Skeletal muscle tissue (tissue), 4 donors: ENCODE data around the gene PXDN. TPM values are rescaled to one million over a fixed set of nuclear protein-coding genes. Genes with fewer than 3 reads are reported as not detected.
"Not testable (repeated sequence)": the region's sequence is repeated elsewhere in the genome, so short reads cannot be mapped to it uniquely, and the experiment has no call there.

Experiments used
- H3K27ac ChIP-seq: one replicate; pipeline ENCODE4 v1.7.0; 2013; ENCODE audit warnings: mild to moderate bottlenecking, low read depth, low read length, inconsistent platforms
- H3K27me3 ChIP-seq, 3 donors: one replicate each; pipeline ENCODE4 v1.7.0; 2013; ENCODE audit warnings: low read length in 3 of 3; ENCODE audit not compliant: control insufficient read depth in 3 of 3, insufficient read depth in 3 of 3
- H3K36me3 ChIP-seq, 3 donors: one replicate each; pipeline ENCODE4 v1.7.0; 2013; ENCODE audit warnings: low read length in 3 of 3; ENCODE audit not compliant: control insufficient read depth in 3 of 3, insufficient read depth in 3 of 3
- H3K4me1 ChIP-seq, 3 donors: one replicate each; pipeline ENCODE4 v1.7.0; 2013; ENCODE audit warnings: low read length in 3 of 3, mild to moderate bottlenecking in 3 of 3; ENCODE audit not compliant: control insufficient read depth in 3 of 3, insufficient read depth in 3 of 3
- H3K4me3 ChIP-seq, 3 donors: one replicate each; pipeline ENCODE4 v1.7.0; 2013; ENCODE audit warnings: low read length in 3 of 3
- H3K9ac ChIP-seq, 3 donors: one replicate each; pipeline ENCODE4 v1.7.0; 2013; ENCODE audit warnings: low read length in 3 of 3, mild to moderate bottlenecking in 3 of 3, moderate library complexity in 2 of 3, low read depth in 1 of 3
- H3K9me3 ChIP-seq, 3 donors: one replicate each; pipeline ENCODE4 v1.7.0; 2013; ENCODE audit warnings: low read length in 3 of 3; ENCODE audit not compliant: control insufficient read depth in 3 of 3
- total RNA-seq: library from RNA; depleted of rRNA; stranded (reverse); fragments of >200 nt; gene quantifications from one replicate; pipeline ENCODE4 v1.2.3, GENCODE V29; 2014
- donor health status: Osteomylitis.

Gene PXDN
- total RNA-seq, 1 donor from 2014 or later = 106 TPM

DNA sequence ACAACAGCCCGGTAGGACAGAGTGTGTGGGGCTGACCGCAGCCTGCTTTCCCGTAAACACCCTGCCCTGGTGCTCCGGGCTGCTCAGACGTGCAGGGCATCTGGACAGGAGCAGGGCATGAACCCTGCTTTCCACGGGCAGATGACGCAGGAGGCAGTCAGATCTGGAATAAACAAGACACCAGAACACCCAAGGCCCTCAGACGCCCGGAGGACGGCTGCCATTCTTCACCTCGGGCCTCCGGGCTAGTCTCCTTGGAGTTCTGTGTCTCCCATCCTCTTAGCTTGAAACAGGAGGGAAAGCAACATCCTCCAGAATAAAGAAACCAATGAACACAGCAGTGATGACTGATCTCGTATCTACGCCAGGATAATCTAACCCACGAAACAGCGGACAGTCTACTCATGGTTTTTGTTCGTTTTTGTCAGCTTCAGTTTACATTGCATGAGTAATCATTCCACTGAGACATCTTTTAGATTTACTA, 7.3 kb downstream of the PXDN start:
- peaks cover 0 to 3% (median 2%) of the 10 kb centered on the region in 3 donors for H3K9me3 ChIP-seq
- H3K9ac ChIP-seq = no peak overlapping the region
- no peaks in the 10 kb centered on the region for H3K36me3 ChIP-seq
- H3K27ac ChIP-seq = no peak overlapping the region
- no peak overlapping the region for H3K4me3 ChIP-seq
- peaks cover 4 to 8% (median 6%) of the 10 kb centered on the region in 3 donors for H3K27me3 ChIP-seq
- peaks cover 7 to 24% (median 21%) of the 10 kb centered on the region in 3 donors for H3K4me1 ChIP-seq

DNA sequence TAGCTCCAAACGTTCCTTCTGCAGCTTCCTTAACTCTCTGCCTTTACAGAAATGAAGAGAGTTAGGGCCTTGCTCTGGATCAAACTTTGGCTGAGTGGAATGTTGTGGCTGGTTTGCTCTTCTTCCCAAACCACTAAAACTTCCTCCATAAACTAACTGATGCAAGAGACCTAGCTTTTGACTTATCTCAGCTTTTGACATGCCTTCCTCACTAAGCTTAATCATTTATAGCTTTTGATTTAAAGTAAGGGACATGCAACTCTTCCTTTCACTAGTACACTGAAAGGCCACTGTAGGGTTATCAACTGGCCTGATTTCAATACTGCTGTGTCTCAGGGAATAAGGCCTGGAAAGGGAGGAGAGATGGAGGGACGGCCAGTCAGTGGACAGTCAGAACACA, 8.3 kb downstream of the PXDN start:
- H3K4me1 ChIP-seq = peaks cover 15 to 29% (median 25%) of the 10 kb centered on the region in 3 donors
- H3K36me3 ChIP-seq = no peaks in the 10 kb centered on the region
- peaks cover 0 to 3% (median 2%) of the 10 kb centered on the region in 3 donors for H3K9me3 ChIP-seq
- H3K27me3 ChIP-seq = peaks cover 3 to 13% (median 4%) of the 10 kb centered on the region in 3 donors
- no peak overlapping the region for H3K27ac ChIP-seq
- no peak overlapping the region for H3K9ac ChIP-seq
- H3K4me3 ChIP-seq = no peak overlapping the region

DNA sequence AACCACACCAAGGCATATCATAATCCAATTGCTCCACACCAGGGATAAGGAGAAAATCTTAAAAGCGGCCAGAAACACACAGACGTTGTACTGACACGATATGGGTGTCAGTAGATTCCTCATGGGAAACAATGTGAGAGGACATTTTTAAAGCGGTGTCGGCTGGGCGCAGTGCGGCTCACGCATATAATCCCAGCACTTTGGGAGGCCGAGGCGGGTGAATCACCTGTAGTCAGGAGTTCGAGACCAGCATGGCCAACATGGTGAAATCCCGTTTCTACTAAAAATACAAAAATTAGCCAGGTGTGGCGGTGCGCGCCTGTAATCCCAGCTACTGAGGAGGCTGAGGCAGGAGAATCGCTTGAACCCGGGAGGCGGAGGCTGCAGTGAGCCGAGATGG, 11.0 kb downstream of the PXDN start:
- not testable (repeated sequence) for H3K9ac ChIP-seq, H3K36me3 ChIP-seq, H3K9me3 ChIP-seq, H3K4me3 ChIP-seq, H3K27ac ChIP-seq
- peaks cover 20 to 38% (median 29%) of the 10 kb centered on the region in 3 donors for H3K4me1 ChIP-seq
- peaks cover 3 to 20% (median 5%) of the 10 kb centered on the region in 3 donors for H3K27me3 ChIP-seq

DNA sequence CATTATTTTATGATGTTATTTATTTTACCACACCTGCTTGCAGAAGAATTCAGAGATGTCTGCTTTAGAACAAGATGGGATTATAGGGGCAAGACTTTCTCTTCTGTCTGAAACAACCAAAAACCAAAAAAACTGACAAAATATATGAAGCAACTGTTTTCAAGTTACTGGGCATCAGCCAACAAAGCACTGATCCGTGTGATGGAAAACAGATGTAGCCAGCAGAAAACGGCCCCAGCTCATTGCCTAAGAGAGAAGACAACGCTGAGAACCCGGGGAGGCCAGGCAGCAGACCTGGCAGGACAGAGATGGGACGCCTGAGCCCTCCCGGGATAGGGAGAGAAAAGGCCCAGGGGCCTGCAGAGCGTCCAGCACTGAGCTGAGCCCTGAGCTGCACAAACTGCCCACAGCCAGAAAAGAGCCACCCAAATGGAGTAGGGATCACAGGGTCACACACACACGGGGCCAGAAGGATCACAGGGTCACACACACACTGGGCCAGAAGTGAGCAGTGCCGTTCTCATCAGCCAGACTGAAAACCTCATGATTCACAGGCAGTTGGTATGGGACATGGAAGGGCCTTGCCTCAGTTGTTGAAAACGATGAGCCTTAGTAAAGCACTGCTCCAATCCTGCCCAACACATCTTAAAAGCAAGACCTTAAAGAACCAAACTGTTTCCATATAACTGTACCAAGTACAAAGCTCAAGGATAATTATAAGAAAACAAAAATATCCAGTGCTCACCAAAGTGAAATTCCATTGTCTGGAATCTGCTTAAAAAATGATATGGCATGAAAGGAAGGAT, 12.1 kb downstream of the PXDN start:
- H3K27ac ChIP-seq = peak overlapping the region; percentile 80
- peaks cover 24 to 48% (median 36%) of the 10 kb centered on the region in 3 donors for H3K4me1 ChIP-seq
- H3K27me3 ChIP-seq = peaks cover 9 to 30% (median 9%) of the 10 kb centered on the region in 3 donors
- H3K4me3 ChIP-seq = peak overlapping the region in 2 of 3 donors; percentile 2 to 23
- peak overlapping the region in 2 of 3 donors; percentile 38 to 61 for H3K9ac ChIP-seq
- peaks cover 0 to 3% (median 2%) of the 10 kb centered on the region in 3 donors for H3K9me3 ChIP-seq
- no peaks in the 10 kb centered on the region for H3K36me3 ChIP-seq

GRCh38 chr2:1731447-1731962, 12.8 kb downstream of the PXDN start:
- H3K4me1 ChIP-seq = peaks cover 27 to 42% (median 38%) of the 10 kb centered on the region in 3 donors

GRCh38 chr2:1730015-1730927, 14.0 kb downstream of the PXDN start:
- H3K9me3 ChIP-seq = no peaks in the 10 kb centered on the region
- H3K36me3 ChIP-seq = no peaks in the 10 kb centered on the region
- peaks cover 27 to 42% (median 38%) of the 10 kb centered on the region in 3 donors for H3K4me1 ChIP-seq
- peaks cover 9 to 31% (median 11%) of the 10 kb centered on the region in 3 donors for H3K27me3 ChIP-seq
- no peak overlapping the region for H3K4me3 ChIP-seq
- peak overlapping the region; percentile 80 for H3K27ac ChIP-seq
- H3K9ac ChIP-seq = peak overlapping the region in 2 of 3 donors; percentile 8 to 43

More at GRCh38 chr2:1731447-1731962, 12.8 kb downstream of the PXDN start:
- Histone ChIP-seq H3K27me3 (peaks cover 9 to 31% (median 11%) of the 10 kb centered on the region in 3 donors), H3K9ac (peak overlapping the region in 2 of 3 donors; percentile 16 to 47), H3K9me3 (peaks cover 0 to 3% (median 2%) of the 10 kb centered on the region in 3 donors), H3K36me3 (no peaks in the 10 kb centered on the region), H3K4me3 (peak overlapping the region in 2 of 3 donors; percentile 2 to 33), H3K27ac (peak overlapping the region; percentile 80)

DNA sequence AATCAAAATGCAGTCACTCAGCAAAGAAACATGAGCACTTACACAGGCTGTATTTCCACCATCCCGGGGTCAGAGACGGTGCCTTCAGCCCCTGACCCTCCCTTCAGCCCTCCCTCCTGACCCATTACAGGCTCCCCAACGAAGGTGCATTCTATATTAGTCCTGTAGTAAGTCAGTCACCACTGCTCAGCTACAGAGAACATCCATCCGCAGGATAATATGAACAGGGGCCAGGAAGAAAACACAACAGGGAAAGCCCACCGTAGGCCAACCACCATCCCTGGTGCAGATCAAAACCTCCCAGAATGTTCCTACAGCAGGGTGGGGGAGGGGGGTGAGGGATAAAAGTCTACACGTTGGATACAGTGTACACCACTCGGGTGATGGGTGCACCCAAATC, 15.1 kb downstream of the PXDN start:
- peaks cover 27 to 42% (median 38%) of the 10 kb centered on the region in 3 donors for H3K4me1 ChIP-seq

DNA sequence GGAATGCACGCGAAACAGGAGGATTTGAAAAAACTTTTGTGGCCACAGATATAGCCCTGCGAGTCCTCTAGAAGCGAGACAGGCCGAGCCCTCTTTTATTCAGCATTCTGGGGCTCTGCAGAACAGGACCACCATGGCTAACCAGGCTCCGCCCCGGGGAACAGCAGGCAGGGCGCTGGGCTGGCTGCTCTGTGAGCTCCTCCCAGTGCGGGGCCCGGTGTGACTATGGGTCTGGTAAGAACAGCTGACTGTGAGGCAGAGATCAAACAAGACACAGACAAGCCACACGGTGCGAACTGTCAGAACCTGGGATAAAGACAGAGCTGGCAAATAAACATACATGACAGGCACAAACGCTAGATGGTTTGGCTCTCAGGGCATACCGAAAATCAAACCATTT, 15.5 kb downstream of the PXDN start:
- peaks cover 9 to 31% (median 11%) of the 10 kb centered on the region in 3 donors for H3K27me3 ChIP-seq
- H3K27ac ChIP-seq = no peak overlapping the region
- peak overlapping the region in 1 of 3 donors; percentile 33 for H3K4me3 ChIP-seq
- H3K9me3 ChIP-seq = no peaks in the 10 kb centered on the region
- H3K36me3 ChIP-seq = no peaks in the 10 kb centered on the region
- H3K9ac ChIP-seq = peak overlapping the region in 1 of 3 donors; percentile 28
- H3K4me1 ChIP-seq = peaks cover 27 to 42% (median 38%) of the 10 kb centered on the region in 3 donors

More for the DNA sequence above, 15.1 kb downstream of the PXDN start:
- H3K9me3 ChIP-seq = no peaks in the 10 kb centered on the region
- H3K27ac ChIP-seq = no peak overlapping the region
- no peaks in the 10 kb centered on the region for H3K36me3 ChIP-seq
- peak overlapping the region in 1 of 3 donors; percentile 33 for H3K4me3 ChIP-seq
- no peak overlapping the region for H3K9ac ChIP-seq
- peaks cover 9 to 31% (median 11%) of the 10 kb centered on the region in 3 donors for H3K27me3 ChIP-seq

DNA sequence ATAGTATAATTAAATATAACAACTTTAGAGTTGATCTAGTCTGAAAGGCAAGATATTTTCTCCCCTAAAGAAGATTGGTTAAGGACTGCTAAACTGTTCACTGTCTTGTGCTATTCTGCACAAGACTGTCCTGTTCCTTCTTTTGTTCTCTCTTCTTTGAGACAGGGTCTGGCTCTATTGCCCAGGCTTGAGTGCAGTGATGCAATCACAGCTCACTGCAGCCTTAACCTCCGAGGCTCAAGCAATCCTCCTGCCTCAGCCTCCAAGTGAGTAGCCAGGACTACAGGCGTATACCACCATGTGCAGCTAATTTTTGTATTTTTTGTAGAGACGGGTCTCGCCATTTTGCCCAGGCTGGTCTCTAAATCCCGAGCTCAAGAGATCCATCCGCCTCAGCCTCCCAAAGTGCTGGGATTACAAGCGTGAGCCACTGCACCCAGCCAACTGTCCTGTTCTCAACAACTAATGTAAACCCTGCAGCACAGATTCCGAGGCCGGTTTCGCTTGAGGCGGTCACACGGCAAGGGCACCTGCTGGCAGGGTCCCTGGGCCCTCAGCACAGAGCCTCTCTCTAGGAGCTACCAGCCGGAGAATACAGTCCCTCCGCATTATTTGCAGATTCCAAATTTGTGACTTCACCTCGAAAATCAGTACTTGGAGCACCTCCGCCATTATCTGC, 16.4 kb downstream of the PXDN start:
- Histone ChIP-seq H3K4me3 (peak overlapping the region in 1 of 3 donors; percentile 33), H3K9ac (peak overlapping the region in 2 of 3 donors; percentile 28 to 47), H3K36me3 (no peaks in the 10 kb centered on the region), H3K27me3 (peaks cover 11 to 31% (median 12%) of the 10 kb centered on the region in 3 donors), H3K9me3 (no peaks in the 10 kb centered on the region), H3K4me1 (peaks cover 27 to 42% (median 38%) of the 10 kb centered on the region in 3 donors), H3K27ac (no peak overlapping the region)
